ENCODE data around the gene ANKRD27. TPM values are rescaled to one million over a fixed set of nuclear protein-coding genes. Genes with fewer than 3 reads are reported as not detected.

Gene ANKRD27
- polyA plus RNA-seq, 1 experiment, result 28.7 TPM

GRCh38 chr19:32631381-32631780 is 43.6 kb downstream of the ANKRD27 start:
- no peaks in the 10 kb centered on the region for H3K27me3 ChIP-seq (ENCODE audit: control insufficient read depth, insufficient read depth, low read length)
- ChIA-PET POLR2A (no interaction called here), CTCF (no interaction called here)
- DNase-seq (ENCODE audit: low read depth, low spot score), result no peak
- H3K4me3 ChIP-seq (ENCODE audit: low read depth, low read length), result no peak overlapping the region
- no peak overlapping the region for H3K27ac ChIP-seq (ENCODE audit: low read depth, low read length)
- TF ChIP-seq CTCF (IDR thresholded peaks at IDR 0.05; ENCODE audit: low read depth, low read length), result no peak
- no peaks in the 10 kb centered on the region; the same call in 1 of the 2 replicates for H3K9me3 ChIP-seq (ENCODE audit: control insufficient read depth, insufficient read depth, low read length)

GRCh38 chr19:32630338-32630737 is 44.6 kb downstream of the ANKRD27 start:
- POLR2A ChIA-PET, result no interaction called here

GRCh38 chr19:32627714-32628270 is 47.2 kb downstream of the ANKRD27 start:
- Histone ChIP-seq H3K9me3 (ENCODE audit: control insufficient read depth, insufficient read depth, low read length) (no peaks in the 10 kb centered on the region; the same call in 1 of the 2 replicates), H3K4me3 (ENCODE audit: low read depth, low read length) (no peak overlapping the region), H3K27me3 (ENCODE audit: control insufficient read depth, insufficient read depth, low read length) (no peaks in the 10 kb centered on the region), H3K27ac (ENCODE audit: low read depth, low read length) (no peak overlapping the region)
- DNase-seq (ENCODE audit: low read depth, low spot score), result no peak
- CTCF ChIA-PET, result no interaction called here
- TF ChIP-seq CTCF (IDR thresholded peaks at IDR 0.05; ENCODE audit: low read depth, low read length), result no peak
- POLR2A ChIA-PET, result interaction anchor here (0.6 kb wide), 1 partner anchor 302 kb away, joined by 12 read pairs; no protein-coding TSS in a partner anchor

More at GRCh38 chr19:32630338-32630737, 44.6 kb downstream of the ANKRD27 start:
- no peak for TF ChIP-seq CTCF (IDR thresholded peaks at IDR 0.05; ENCODE audit: low read depth, low read length)
- CTCF ChIA-PET, result no interaction called here
- no peaks in the 10 kb centered on the region for H3K27me3 ChIP-seq (ENCODE audit: control insufficient read depth, insufficient read depth, low read length)
- no peak overlapping the region for H3K27ac ChIP-seq (ENCODE audit: low read depth, low read length)
- no peak for DNase-seq (ENCODE audit: low read depth, low spot score)
- H3K4me3 ChIP-seq (ENCODE audit: low read depth, low read length), result no peak overlapping the region
- H3K9me3 ChIP-seq (ENCODE audit: control insufficient read depth, insufficient read depth, low read length), result no peaks in the 10 kb centered on the region; the same call in 1 of the 2 replicates

- H3K27me3 ChIP-seq (ENCODE audit: control insufficient read depth, insufficient read depth, low read length), result no peaks in the 10 kb centered on the region
- DNase-seq (ENCODE audit: low read depth, low spot score), result no peak
- H3K27ac ChIP-seq (ENCODE audit: low read depth, low read length), result no peak overlapping the region
- POLR2A ChIA-PET, result interaction anchor here (0.6 kb wide), 1 partner anchor 301 kb away, joined by 12 read pairs; no protein-coding TSS in a partner anchor
- CTCF ChIA-PET, result no interaction called here
- no peak overlapping the region for H3K4me3 ChIP-seq (ENCODE audit: low read depth, low read length)
- no peaks in the 10 kb centered on the region; the same call in 1 of the 2 replicates for H3K9me3 ChIP-seq (ENCODE audit: control insufficient read depth, insufficient read depth, low read length)
- TF ChIP-seq CTCF (IDR thresholded peaks at IDR 0.05; ENCODE audit: low read depth, low read length), result no peak
Observed at GRCh38 chr19:32626969-32627368, 48.0 kb downstream of the ANKRD27 start.

- ChIA-PET CTCF (interaction anchor here (0.5 to 1.5 kb wide), 3 partner anchors 25 to 1147 kb away, joined by 3 to 5 read pairs (median 3); no protein-coding TSS in a partner anchor), POLR2A (no interaction called here)
- no peaks in the 10 kb centered on the region for H3K27me3 ChIP-seq (ENCODE audit: control insufficient read depth, insufficient read depth, low read length)
- TF ChIP-seq CTCF (IDR thresholded peaks at IDR 0.05; ENCODE audit: low read depth, low read length), result no peak
- no peak for DNase-seq (ENCODE audit: low read depth, low spot score)
- H3K4me3 ChIP-seq (ENCODE audit: low read depth, low read length), result no peak overlapping the region
- H3K27ac ChIP-seq (ENCODE audit: low read depth, low read length), result no peak overlapping the region
- H3K9me3 ChIP-seq (ENCODE audit: control insufficient read depth, insufficient read depth, low read length), result no peaks in the 10 kb centered on the region; the same call in 1 of the 2 replicates
Observed at GRCh38 chr19:32624410-32624809, 50.6 kb downstream of the ANKRD27 start.
